A549 (cell line): ENCODE measurements around the gene ATG10.

Experiments
- CBX2 ChIP-seq: fragments of 200-600 bp; sonication (generic); IDR thresholded peaks from 2 replicates; pipeline ENCODE4 v1.6.1; 2016; ENCODE audit warnings: low read depth, mild to moderate bottlenecking, borderline replicate concordance
- CTCF ChIP-seq: fragments of >200 bp; sonication (Bioruptor Twin); formaldehyde crosslinking; IDR thresholded peaks from 3 replicates; pipeline ENCODE4 v1.5.1; 2016
- EP300 ChIP-seq, 2 experiments: fragments of >200 bp; sonication (Bioruptor Twin); formaldehyde crosslinking; IDR thresholded peaks; 2 replicates in 1 of 2; 3 replicates in 1 of 2; pipeline ENCODE4 v1.6.1; 2016 to 2017
- ESRRA ChIP-seq: fragments of 150-350 bp; IDR thresholded peaks from 2 replicates; pipeline ENCODE4 v1.6.1; 2014; ENCODE audit warnings: mild to moderate bottlenecking, low read length, borderline replicate concordance
- HDAC2 ChIP-seq: fragments of 200-600 bp; sonication (generic); IDR thresholded peaks from 2 replicates; pipeline ENCODE4 v1.6.1; 2016
- JUNB ChIP-seq: fragments of >200 bp; sonication (Bioruptor Twin); formaldehyde crosslinking; IDR thresholded peaks from 2 replicates; pipeline ENCODE4 v1.6.1; 2016
- MAFK ChIP-seq: fragments of 450-650 bp; IDR thresholded peaks from 2 replicates; pipeline ENCODE4 v1.6.1; 2014; ENCODE audit not compliant: partially characterized antibody
- NR3C1 ChIP-seq: fragments of >200 bp; sonication (Bioruptor Twin); formaldehyde crosslinking; IDR thresholded peaks from 3 replicates; pipeline ENCODE4 v1.6.1; 2017
- PBX3 ChIP-seq: IDR thresholded peaks from 2 replicates; pipeline ENCODE4 v1.6.1; 2012
- POLR2A ChIP-seq: IDR thresholded peaks from 2 replicates; pipeline ENCODE4 v1.6.1; 2012; ENCODE audit warnings: mild to moderate bottlenecking, low read length
- RARB ChIP-seq: fragments of 250-450 bp; sonication (Bioruptor Pico); IDR thresholded peaks from 2 replicates; pipeline ENCODE4 v1.8.0; 2021; ENCODE audit warnings: mild to moderate bottlenecking, moderate library complexity
- RCOR1 ChIP-seq: fragments of 150-350 bp; IDR thresholded peaks from 2 replicates; pipeline ENCODE4 v1.6.1; 2014; ENCODE audit warnings: antibody characterized with exemption, low read length, low read depth
- REST ChIP-seq: fragments of 200-600 bp; sonication (generic); IDR thresholded peaks from 2 replicates; pipeline ENCODE4 v1.6.1; 2016; ENCODE audit warnings: antibody characterized with exemption, mild to moderate bottlenecking, moderate library complexity
- SMC3 ChIP-seq: fragments of >200 bp; sonication (Bioruptor Twin); formaldehyde crosslinking; IDR thresholded peaks from 3 replicates; pipeline ENCODE4 v1.6.1; 2018; ENCODE audit warnings: inconsistent platforms

- no peak for TF ChIP-seq SMC3
- TF ChIP-seq HDAC2: no peak
- no peak for TF ChIP-seq CTCF
- no peak for TF ChIP-seq POLR2A
- no peak for TF ChIP-seq NR3C1
- no peak for TF ChIP-seq EP300 (IDR thresholded peaks at IDR 0.05)
- TF ChIP-seq RARB (CRISPR knock-in tag): no peak
- TF ChIP-seq JUNB: no peak
- TF ChIP-seq RCOR1: no peak
- TF ChIP-seq PBX3: no peak
- no peak for TF ChIP-seq CBX2
- TF ChIP-seq MAFK: no peak
- TF ChIP-seq ESRRA: no peak
- no peak for TF ChIP-seq REST
These were observed 246.1 kb downstream of the ATG10 start for GRCh38 chr5:82217917-82218316.
